GM18498 (cell line): ENCODE results near the gene PDE1A.

Experiments
- ATAC-seq: cut with Tn5 transposase; IDR thresholded peaks from one replicate; pipeline ENCODE4 v1.9.1; 2021; ENCODE audit warnings: mild to moderate bottlenecking, moderate library complexity; ENCODE audit not compliant: unreplicated experiment

The PDE1A gene

GRCh38 chr2:182359027-182359989 lies 67.5 kb downstream of the PDE1A start:
- ATAC-seq, result no peak

DNA sequence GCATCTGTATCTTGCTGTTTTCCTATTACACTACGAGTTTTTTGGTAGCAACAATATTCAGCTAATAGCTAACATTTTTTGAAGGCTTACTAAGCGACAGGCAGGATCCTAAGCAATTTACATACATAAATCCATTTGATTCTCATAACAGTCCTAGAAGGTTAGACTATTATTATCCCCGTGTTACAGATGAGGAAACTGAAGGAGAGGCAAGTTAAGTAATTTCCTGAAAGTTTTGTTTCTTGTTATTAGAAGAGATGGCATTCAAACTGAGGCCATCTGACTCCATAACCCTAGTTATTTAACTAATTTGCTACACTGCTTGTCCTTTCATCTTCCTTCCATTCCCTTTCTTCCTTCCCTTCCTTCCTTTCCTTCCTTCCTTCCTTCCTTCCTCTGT lies 68.2 kb downstream of the PDE1A start:
- no peak for ATAC-seq

DNA sequence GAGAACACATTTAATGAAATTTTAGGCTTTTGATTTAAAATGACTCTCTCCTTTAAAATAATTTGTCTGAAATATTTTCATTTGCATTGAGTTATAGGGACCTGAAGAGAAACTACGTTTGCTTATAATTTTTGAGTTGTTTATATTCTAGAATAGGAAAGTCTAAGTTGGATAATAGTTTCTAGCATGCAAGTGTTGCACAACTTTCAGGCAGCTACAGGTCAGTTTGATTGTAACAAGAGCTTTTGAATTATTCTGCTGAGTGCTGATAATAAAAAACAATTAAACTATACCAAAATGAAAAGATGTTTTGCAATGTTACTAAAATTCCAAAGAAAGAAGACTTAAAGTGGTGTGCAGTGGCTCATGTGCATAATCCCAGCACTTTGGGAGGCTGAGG lies 71.0 kb downstream of the PDE1A start:
- ATAC-seq, result no peak

- ATAC-seq, result no peak
These were observed 75.4 kb downstream of the PDE1A start for GRCh38 chr2:182351427-182351826.

GRCh38 chr2:182349268-182349667 lies 77.6 kb downstream of the PDE1A start:
- ATAC-seq, result no peak

GRCh38 chr2:182345384-182345783 lies 81.5 kb downstream of the PDE1A start:
- ATAC-seq, result no peak

- no peak for ATAC-seq
These were observed 96.2 kb downstream of the PDE1A start for GRCh38 chr2:182330451-182331305.

DNA sequence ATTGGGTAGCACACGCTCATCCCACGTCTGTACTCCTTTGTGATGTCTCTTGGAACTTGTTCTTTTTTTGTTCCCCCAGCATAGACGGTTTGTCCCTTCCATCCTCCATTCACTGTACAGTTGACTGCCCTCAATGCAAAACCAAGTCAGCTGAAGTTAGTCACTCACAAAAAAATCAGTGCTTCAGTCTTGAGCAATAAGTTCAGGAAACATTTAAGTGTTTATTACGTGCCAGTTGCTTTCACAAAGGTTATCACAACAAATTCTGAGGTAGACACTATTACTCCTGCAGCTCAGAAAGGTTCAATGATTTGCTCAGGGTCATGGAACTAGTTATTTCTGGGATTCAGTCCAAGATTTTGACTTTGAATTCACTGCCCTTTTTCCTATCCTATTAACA lies 102.2 kb downstream of the PDE1A start:
- no peak for ATAC-seq

DNA sequence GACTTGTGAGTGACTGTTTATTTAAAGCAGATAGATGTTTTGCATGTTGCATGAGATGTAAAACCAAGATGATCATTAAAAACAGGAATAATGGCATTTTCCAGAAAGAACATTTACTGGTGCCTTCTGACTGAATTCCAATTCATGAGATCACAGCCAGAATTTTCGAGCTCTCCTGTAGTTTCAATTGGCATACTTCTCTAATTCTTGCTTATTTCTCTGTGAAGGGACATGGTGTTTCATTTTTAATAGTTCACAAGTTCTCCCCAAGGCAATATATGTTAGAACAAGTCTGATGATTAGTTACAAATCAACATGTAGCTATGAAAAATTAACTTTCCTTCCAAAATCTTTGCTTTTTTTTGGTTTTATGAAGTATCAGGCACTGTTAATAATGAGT lies 105.7 kb downstream of the PDE1A start:
- ATAC-seq, result no peak

- ATAC-seq, result no peak
These were observed 107.0 kb downstream of the PDE1A start for GRCh38 chr2:182319556-182320505.

DNA sequence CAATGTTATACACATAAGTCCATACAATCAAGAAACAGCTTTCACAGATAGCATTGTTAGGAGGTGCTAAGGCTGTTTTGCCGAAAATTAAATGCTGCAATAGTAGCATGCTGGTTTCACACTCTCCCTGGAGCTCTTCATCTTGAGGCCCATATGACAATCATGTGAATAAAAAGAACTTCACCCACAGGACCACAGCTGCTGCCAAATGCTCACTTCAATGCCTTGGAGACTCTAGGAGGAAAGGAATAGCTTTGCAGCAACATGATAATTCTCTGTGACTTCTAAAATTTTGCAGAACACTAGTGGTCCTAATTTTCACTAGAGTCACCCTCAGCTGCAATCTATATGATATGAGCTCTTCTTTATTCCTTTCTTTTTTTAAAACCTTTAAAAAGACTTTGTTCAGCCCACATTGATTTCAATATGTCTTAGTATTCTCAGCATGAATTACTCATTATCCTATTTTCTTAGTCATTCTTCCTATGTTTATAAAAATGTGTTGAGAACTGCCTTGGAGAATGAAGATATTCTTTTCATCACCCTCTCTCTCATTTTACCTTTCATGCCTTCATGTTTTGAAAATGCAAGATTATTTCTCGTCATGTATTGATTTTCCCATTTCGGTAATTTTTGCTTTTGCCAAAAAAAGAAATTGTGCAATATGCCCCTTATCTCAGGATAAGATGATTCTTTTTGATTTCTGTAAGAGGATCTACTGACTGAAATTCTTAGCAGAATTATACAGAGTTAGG lies 108.2 kb downstream of the PDE1A start:
- ATAC-seq, result no peak

DNA sequence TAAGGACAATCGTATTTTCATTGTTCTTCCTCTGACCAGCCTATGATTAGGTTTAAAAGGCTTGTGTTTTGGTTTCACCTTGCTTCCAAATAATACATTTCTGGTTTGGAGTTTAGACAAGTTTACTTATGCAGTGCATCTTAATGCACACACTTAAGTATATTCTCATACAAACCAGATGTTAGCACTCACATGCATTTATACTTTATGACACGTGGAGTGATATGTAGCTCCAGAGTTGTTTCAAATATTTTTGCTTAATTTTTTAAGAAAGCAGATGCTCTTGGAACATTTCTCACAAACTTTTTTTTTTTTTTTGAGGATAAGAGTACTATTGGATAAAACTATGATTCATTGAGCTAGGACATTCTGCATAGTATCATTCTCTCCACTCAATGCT lies 109.9 kb downstream of the PDE1A start:
- no peak for ATAC-seq

DNA sequence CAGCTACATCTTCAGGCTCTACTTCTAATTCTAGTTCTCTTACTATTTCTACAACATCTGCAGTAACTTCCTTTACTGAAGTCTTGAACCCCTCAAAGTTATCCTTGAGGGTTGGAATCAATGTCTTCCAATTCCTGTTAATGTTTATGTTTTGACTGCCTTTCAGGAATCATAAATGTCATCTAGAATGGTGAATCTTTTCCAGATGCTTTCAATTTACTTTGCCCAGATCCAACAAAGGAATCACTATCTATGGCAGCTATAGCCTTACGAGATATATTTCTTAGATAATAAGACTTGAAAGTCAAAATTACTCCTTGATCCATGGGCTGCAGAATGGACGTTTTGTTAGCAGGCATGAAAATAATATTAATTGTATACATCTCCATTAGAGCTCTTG lies 123.9 kb downstream of the PDE1A start:
- ATAC-seq, result no peak

- ATAC-seq, result no peak
These were observed 124.7 kb downstream of the PDE1A start for GRCh38 chr2:182302174-182302573.

DNA sequence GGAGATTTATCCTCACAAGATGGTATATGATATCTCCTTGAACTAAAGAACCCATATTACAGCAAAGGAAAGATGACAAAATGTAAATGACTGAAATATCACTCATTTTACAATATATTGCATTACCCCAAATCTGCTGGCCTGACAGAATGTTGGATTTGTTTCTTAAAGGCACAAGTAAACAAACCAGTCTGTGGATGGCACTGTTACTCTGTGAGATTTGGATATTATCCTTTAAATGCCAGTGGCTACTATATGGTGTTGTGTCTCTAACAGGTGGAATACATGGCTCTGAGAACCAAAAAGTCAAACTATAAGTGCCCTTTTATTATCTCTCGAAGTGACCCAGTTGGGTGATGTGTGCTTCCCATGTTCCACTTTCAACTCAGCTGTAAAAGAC lies 125.7 kb downstream of the PDE1A start:
- ATAC-seq, result no peak

- no peak for ATAC-seq
These were observed 126.2 kb downstream of the PDE1A start for GRCh38 chr2:182300608-182301007.

DNA sequence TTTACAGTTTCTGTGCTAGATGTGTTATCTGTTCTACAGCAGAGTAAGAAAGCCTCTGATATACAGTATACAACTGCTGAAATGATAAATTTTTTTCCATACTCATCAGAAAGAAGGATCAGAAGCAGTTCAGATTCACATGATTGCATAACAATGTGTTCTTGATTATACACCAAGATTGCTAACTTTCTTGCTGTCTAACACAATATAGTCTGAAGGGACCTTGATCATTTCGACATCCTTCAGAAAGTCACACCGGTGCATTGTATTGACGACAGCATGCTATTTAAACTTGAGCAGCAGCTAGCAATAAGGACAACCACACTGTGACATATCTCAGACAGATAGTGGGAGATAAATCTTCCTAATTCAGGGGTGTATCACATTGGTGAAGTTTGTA lies 127.2 kb downstream of the PDE1A start:
- ATAC-seq, result no peak

DNA sequence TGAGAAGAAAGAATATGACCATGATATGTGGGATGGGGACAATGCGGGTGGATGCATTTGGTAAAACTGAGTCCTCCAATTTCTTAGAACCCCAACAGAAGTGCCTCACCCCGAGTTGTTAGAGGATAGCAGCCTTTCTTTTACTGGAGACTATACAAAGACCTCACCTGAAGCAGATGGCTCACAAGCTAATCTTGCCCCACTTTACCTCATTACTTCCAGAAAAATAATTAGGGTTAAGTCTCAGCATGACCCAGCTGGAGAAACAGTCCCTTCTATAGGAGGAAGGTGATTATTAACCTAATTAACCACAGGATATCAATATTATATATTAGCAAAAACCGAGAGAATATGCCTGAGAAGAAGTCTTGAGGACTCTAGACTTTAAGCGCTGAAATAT lies 128.4 kb downstream of the PDE1A start:
- ATAC-seq, result no peak

DNA sequence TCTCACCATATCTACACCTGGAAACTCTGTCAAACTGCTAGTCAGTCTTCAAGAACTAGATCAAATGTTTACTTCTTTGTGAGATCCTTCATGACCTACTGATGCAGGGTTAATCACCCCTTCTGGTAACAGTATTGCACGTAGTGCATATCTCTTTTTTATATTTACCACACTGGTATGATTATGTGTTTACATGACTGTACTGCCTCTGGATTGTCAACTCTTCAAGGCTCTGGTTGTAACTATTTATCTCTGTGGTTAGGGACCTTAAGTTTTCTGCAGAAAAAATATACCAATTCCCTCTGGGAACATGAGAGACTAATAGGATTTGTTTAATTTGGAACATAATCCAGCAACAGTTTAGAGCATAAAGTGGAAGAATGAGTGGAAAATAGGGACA lies 135.5 kb downstream of the PDE1A start:
- ATAC-seq, result no peak

DNA sequence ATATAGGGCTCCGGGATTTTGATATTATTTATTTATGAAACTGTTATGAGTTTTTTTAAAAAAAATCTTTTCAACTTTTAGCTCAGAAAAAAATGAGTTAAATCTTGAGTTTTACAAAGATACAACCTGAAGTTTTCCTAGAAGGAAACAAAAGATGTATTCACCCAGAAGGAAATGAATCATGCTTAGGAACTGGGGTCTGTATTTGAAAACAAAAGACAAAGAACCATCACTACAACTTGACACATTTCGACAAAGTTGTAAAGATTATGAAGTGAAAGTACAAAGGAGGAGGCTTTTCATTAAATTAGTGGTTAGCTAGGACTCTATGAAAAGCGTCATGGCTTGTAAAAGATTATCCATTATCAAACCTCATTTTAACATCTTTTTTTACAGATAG lies 143.3 kb downstream of the PDE1A start:
- ATAC-seq, result no peak
